Measurements from ENCODE around the gene C13orf42.

DNA sequence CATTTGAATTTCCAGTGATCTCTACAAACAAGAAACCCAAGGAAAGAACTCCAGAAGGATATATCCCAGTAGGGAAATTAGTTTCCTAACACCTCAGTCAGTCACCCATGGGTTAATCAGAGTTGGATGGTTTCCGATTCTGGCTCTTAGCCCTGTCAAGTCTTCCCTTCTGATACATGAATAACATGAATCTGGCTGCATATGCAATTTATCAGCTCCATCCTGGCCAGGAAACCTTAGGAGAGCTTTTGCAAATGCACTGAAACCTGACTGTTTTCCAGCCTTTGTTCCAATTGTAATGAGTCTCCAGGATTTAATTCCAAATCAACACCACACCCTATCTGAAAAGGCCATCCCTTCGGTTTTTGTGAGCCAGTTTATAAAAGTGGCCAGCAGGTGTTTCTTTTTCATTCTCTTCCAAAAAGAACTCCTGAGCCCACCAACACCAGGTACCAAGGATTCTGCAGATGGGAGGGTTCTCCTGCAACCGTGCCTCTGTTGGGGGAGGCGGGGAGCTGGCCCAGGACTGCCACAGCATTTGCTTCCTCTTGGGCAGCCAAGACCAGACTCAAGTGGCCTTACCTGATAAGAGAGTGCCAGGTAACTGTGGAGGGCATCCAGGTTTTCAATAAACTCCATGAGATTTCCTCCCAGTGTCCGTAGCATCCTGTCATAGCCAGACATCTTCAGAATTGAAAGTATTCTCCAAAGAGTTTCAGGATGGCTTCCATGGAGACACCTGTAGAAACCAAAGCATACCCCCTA is 77.5 kb downstream of the C13orf42 start:
- TF ChIP-seq, protein P1, sequence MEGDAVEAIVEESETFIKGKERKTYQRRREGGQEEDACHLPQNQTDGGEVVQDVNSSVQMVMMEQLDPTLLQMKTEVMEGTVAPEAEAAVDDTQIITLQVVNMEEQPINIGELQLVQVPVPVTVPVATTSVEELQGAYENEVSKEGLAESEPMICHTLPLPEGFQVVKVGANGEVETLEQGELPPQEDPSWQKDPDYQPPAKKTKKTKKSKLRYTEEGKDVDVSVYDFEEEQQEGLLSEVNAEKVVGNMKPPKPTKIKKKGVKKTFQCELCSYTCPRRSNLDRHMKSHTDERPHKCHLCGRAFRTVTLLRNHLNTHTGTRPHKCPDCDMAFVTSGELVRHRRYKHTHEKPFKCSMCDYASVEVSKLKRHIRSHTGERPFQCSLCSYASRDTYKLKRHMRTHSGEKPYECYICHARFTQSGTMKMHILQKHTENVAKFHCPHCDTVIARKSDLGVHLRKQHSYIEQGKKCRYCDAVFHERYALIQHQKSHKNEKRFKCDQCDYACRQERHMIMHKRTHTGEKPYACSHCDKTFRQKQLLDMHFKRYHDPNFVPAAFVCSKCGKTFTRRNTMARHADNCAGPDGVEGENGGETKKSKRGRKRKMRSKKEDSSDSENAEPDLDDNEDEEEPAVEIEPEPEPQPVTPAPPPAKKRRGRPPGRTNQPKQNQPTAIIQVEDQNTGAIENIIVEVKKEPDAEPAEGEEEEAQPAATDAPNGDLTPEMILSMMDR (IDR thresholded peaks at IDR 0.05; ENCODE audit: poor library complexity, severe bottlenecking) = no peak
- TF ChIP-seq EP300 (conservative IDR thresholded peaks at IDR 0.05; ENCODE audit: poor library complexity, severe bottlenecking) = no peak
- no peak for TF ChIP-seq TAF1 (IDR thresholded peaks at IDR 0.05; ENCODE audit: low read depth)
- TF ChIP-seq POLR2AphosphoS5 (IDR thresholded peaks at IDR 0.05) = no peak
